GM18520 (cell line): Measurements from ENCODE around the gene ZBTB49.
"Not testable (repeated sequence)": the region's sequence is repeated elsewhere in the genome, so short reads cannot be mapped to it uniquely, and the experiment has no call there.

Source experiments
- ATAC-seq: cut with Tn5 transposase; IDR thresholded peaks from one replicate; pipeline ENCODE4 v1.9.1; 2021; ENCODE audit not compliant: unreplicated experiment

The ZBTB49 gene

GRCh38 chr4:4323705-4324534 lies 33.9 kb downstream of the ZBTB49 start:
- ATAC-seq: no peak

GRCh38 chr4:4325321-4325720 lies 35.3 kb downstream of the ZBTB49 start:
- no peak for ATAC-seq

GRCh38 chr4:4326166-4326565 lies 36.1 kb downstream of the ZBTB49 start:
- no peak for ATAC-seq

GRCh38 chr4:4327652-4328121 lies 37.6 kb downstream of the ZBTB49 start:
- no peak for ATAC-seq

DNA sequence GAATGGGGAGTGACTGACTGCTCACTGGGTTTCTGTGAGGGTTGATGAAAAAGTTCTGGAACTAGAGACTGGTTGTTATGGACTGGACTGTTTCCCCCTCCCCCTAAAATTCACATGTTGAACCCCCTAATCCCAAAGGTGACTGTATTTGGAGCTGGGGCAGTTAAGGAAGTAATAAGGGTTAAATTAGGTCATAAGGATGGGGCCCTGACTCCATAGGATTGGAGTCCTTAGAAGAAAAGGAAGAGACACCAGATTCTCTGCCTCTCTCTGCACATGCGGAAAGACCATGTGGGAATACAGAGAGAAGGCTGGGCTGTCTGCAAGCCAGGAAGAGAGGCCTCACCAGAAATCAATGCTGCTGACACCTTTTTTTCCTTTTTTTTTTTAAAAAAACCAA lies 38.2 kb downstream of the ZBTB49 start:
- no peak for ATAC-seq

- ATAC-seq: no peak
Measured at GRCh38 chr4:4328840-4329239, 38.8 kb downstream of the ZBTB49 start.

DNA sequence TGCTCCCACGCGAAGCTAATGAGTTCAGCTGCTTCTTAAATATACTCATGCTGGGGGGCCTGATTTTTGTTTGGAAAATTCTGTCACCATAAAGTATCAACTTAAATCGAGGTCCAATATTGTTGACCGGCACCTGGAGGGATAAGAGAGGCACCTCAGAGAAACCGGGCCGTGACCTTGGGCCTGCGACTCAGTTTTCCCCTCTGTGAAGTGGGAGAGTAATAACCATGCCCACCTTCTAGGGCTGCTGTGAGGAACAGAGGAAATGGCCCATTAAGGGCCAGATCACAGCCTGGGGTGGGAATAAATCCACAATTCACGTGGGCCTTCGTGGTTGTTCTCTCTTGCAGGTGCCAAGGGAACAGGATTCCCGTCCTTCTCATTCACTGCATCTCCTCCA lies 39.4 kb downstream of the ZBTB49 start:
- ATAC-seq: no peak

DNA sequence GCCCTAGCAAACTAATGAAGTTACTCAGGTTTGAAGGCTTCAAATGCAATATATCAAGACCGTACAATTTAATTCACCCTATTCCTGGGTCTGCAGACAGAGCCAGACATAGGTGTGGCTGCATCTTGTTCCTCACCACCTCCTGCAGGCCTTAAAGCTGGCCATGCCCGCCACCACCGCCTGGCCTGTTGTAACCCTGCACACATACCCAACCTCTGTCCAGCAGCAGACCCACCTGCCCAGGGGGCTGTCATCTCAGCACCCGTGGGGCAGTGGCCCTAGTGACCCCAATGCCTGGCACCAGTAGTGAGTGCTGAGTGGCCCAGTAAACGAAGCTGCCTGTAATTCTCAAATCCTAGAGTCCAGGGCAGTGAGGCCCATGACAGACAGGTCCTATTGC lies 40.7 kb downstream of the ZBTB49 start:
- ATAC-seq: no peak

DNA sequence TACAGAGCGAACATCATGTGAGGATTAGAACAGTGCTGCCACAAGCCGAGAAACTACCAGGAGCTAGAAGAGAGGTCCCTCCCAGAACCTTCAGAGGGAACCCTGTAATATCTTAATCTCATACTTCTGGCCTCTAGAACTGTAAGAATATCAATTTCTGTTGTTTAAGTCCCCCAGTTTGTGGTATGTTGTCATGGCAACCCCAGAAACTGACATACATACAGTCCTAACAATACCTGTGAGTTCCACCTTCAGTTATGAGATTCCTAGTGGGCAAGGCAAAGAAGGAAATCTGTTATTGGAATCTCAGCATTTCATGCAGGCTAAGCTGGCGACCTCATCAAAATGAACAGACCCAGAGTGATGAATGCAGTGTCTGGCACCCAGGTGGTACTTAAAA lies 42.5 kb downstream of the ZBTB49 start:
- no peak for ATAC-seq

DNA sequence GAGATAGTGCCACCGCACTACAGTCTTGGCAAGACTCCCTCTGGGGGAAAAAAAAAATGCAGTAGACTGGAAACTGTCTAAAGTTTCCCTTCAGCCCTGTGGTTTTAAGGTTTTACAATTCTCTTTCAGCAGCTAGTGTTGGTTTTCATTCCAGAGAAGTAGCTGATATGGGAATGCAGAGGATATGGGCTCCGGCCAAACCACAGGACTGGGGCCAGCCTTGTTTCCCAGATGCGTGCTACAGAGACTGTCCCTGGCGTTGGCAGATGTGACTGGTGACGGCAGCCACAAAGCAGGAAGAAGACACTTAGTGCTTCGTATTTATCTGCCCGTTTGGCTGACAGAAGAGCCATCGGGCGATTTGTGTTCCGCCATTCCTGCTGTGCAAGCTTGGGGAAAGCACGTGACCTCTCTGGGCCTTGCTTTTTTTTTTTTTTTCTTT lies 43.2 kb downstream of the ZBTB49 start:
- ATAC-seq: no peak

DNA sequence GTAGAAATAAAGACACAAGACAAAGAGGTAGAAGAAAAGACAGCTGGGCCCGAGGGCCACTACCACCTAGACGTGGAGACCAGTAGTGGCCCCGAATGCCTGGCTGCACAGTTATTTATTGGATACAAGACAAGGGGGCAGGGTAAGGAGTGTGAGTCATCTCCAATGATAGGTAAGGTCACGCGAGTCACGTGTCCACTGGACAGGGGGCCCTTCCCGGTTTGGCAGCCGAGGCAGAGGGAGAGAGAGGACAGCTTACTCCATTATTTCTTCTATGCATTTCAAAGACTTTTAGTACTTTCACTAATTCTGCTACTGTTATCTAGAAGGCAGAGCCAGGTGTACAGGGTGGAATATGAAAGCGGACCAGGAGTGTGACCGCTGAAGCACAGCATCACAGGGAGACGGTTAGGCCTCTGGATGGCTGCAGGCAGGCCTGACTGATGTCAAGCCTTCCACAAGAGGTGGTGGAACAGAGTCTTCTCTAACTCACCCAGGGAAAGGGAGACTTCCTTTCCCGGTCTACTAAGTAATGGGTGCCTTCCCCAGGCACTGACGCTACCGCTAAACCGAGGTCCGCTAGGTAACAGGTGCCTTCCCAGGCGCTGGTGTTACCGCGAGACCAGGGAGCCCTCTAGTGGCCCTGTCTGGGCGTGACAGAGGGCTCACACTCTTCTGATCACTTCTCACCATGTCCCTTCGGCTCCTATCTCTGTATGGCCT lies 44.9 kb downstream of the ZBTB49 start:
- peak; percentile 68 for ATAC-seq

DNA sequence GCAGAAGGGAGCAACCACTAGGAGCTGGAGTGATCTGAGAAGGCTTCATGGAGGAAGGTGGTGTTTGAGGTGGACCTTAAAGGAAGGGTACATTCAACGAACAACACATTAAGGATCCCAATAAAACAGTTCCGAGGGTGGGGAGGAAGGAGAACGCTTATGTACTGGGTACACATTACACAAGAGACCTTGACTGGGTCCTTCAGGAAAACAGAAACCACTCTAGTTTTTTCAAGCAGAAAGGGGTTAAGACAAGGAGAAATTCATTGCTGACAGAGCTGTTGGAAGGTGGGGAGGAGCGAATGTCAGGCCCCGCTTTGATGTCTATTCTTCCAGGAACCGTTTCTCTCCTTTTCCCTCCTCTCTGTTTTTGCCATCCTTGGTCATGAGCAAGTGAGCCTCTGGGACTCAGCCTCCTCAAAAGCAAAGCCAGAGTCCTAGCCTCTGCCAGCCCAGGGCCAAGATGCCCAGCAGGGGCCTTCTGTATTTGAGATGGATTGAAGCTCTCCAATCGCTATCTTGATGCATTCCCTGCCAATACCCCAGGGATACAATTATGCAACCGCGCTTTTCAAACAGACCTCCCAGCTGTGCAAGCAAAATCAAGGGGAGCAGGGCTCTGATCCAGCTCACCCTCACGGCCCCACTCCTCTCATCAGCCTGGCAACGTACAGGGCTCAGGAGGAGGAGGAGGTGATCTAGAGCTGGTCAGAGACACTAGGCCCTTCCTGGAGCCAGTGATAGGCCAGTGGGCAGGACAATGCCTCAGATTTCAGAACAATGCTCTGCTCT lies 48.4 kb downstream of the ZBTB49 start:
- no peak for ATAC-seq

DNA sequence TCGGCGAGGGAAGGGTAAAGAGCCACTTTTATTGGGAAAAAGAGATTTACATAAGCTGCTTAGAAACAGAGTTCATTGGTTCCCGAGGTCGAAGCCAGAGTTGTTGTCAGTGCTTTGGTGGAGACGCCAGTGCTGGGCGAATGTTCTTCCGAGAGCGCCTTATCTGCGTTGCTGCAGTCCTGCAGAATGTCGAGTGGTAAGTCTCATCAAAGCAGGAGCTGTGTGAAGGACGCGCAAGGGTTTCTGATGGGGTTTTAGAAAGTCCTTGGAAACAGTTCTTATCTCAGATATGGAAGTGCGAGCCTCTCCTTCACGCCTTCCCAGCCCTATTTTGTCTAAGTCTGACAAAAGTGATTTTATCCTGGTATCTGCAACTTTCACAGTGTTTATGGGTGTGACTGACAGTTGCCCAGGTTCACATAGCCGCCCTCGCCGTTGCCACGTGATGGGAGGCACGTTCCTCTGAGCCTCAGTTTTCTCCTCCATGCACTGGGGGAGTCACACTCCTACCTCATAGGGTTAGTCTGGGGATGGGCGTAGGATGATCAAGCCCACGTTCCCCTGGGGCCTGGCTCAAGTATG lies 49.5 kb downstream of the ZBTB49 start:
- ATAC-seq: no peak

DNA sequence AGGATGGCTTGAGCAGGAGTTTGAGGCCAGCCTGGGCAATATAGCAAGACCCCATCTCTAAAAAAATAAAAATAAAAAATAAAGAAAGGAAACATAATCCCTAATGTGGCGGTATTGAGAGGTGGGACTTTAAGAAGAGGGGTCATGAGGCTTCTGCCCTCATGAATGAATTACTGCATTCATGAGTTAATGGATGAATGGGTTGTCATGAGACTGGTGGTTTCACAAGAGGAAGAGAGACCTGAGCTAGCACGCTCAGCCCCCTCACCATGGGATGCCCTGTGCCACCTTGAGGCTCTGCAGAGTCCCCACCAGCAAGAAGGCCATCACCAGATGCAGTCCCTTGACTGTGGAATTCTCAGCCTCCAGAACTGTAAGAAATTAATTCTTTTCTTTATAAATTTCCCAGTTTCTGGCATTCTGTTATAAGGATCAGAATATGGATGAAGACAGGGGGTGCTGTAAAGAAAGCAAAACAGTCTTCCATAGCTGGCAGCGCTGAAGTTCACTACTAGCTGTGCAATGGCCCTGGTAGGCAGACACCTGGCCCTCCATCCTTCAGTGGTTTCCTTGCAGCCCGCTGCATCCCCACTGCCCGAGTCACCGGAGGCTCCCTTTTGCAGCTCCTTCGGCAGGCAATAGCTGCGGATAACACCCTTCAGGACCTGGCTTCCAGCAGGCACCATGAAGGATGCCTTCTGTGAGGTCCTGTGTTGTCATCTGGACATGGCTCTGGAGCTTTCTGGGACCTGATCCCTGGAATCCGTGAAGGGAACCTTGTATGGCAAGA lies 52.0 kb downstream of the ZBTB49 start:
- no peak for ATAC-seq

DNA sequence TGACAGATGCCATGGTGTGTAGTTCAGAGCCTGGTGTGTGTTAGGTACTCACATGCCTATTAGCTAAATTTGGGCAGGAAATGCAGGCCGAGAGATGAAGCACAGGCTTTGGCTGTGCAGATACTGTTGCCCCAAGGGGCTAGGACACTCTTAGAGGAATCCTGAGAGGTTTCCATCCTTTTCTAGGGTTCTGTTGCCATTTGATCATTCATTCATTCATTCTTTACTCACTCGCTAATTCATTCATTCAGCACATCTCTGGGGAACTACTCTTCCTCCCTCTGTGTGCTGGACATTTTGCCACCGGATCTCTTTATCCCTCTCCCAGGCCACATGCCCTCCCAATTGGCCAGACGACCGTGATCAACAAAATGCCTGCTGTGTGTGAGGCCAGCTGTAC lies 53.0 kb downstream of the ZBTB49 start:
- ATAC-seq: no peak

- ATAC-seq: peak; percentile 82
Measured at GRCh38 chr4:4344915-4345527, 55.0 kb downstream of the ZBTB49 start.

- ATAC-seq: no peak
Measured at GRCh38 chr4:4347585-4347984, 57.5 kb downstream of the ZBTB49 start.

GRCh38 chr4:4348585-4348984 lies 58.5 kb downstream of the ZBTB49 start:
- ATAC-seq: not testable (repeated sequence)

DNA sequence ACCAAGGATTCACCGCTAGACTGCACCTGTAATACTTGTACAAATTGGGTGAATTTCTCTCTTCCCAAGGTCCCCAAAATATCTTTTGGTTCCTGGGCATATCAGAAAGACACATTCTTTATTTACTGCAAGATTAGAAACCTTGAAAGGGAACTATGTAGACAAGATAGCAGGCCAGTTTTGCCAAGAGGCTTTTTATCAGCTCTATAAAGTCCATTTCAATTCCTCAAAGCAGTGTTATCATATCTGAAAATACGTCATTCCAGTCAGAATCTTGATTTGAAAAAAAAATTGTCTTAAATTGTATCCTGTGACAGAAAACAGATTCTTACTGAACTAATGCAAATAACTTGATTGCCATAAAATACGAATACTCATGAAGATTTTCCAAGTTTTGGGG lies 59.8 kb downstream of the ZBTB49 start:
- ATAC-seq: no peak

- ATAC-seq: no peak
Measured at GRCh38 chr4:4350909-4351308, 60.9 kb downstream of the ZBTB49 start.
